Smooth muscle cell (in vitro differentiated cells): ENCODE data around the gene PROKR1. TPM values are rescaled to one million over a fixed set of nuclear protein-coding genes. Genes with fewer than 3 reads are reported as not detected.

Source experiments
- DNase-seq: peaks from one replicate; lab custom pipeline; 2025; ENCODE audit not compliant: unreplicated experiment; lab: John Stamatoyannopoulos, UW
- H2AFZ ChIP-seq: fragments of 200-600 bp; sonication (generic); 2 replicates; pipeline ENCODE4 v1.6.0; 2016; ENCODE audit warnings: antibody characterized with exemption, low read depth, mild to moderate bottlenecking
- H3F3A ChIP-seq: fragments of 200-600 bp; sonication (generic); 2 replicates; pipeline ENCODE4 v1.6.0; 2017; ENCODE audit warnings: antibody characterized with exemption, low read depth
- H3K27ac ChIP-seq: fragments of 200-600 bp; sonication (generic); 2 replicates; pipeline ENCODE4 v1.5.1; 2016; ENCODE audit warnings: low read depth, mild to moderate bottlenecking
- H3K27me3 ChIP-seq: fragments of 200-600 bp; sonication (generic); 2 replicates; pipeline ENCODE4 v1.6.1; 2016; ENCODE audit warnings: low read depth, mild to moderate bottlenecking
- H3K36me3 ChIP-seq: fragments of 200-600 bp; sonication (generic); 2 replicates; pipeline ENCODE4 v1.5.1; 2016; ENCODE audit warnings: low read depth
- H3K4me1 ChIP-seq: fragments of 200-600 bp; sonication (generic); 2 replicates; pipeline ENCODE4 v1.5.1; 2016; ENCODE audit warnings: low read depth
- H3K4me2 ChIP-seq: fragments of 200-600 bp; sonication (generic); 2 replicates; pipeline ENCODE4 v1.6.0; 2016; ENCODE audit warnings: mild to moderate bottlenecking
- H3K4me3 ChIP-seq: fragments of 200-600 bp; sonication (generic); 2 replicates; pipeline ENCODE4 v1.5.1; 2016; ENCODE audit warnings: mild to moderate bottlenecking
- H3K79me2 ChIP-seq: fragments of 200-600 bp; sonication (generic); 2 replicates; pipeline ENCODE4 v1.6.0; 2016; ENCODE audit warnings: low read depth, mild to moderate bottlenecking
- H3K9ac ChIP-seq: fragments of 200-600 bp; sonication (generic); 2 replicates; pipeline ENCODE4 v1.6.0; 2016; ENCODE audit warnings: low read depth
- H3K9me3 ChIP-seq: fragments of 200-600 bp; sonication (generic); replicated peaks from 2 replicates; pipeline ENCODE4 v1.5.1; 2016; ENCODE audit warnings: low read depth
- H4K20me1 ChIP-seq: fragments of 200-600 bp; sonication (generic); 2 replicates; pipeline ENCODE4 v1.6.0; 2016; ENCODE audit warnings: low read depth
- CTCF ChIP-seq: fragments of 200-600 bp; sonication (generic); IDR thresholded peaks from 2 replicates; pipeline ENCODE4 v1.5.1; 2017; ENCODE audit warnings: borderline replicate concordance, mild to moderate bottlenecking, antibody characterized with exemption; ENCODE audit not compliant: insufficient read depth, poor library complexity, severe bottlenecking
- WGBS: methylation state at CpG from one replicate; pipeline ENCODE4 v1.1.7; 2016; ENCODE audit warnings: low lambda C conversion rate; 5-methylcytosine and 5-hydroxymethylcytosine counted together
- polyA plus RNA-seq: library from polyadenylated mRNA; unstranded; fragments of >200 nt; fragmentation: Nextera tagmentation; extraction: Ambion mirVana; gene quantifications from 2 replicates; pipeline ENCODE4 v1.2.1, GENCODE V29; 2016
- total RNA-seq: library from RNA; depleted of rRNA; stranded (reverse); fragments of >200 nt; gene quantifications from 2 replicates; pipeline ENCODE4 v1.2.3, GENCODE V29; 2014

PROKR1 gene
- total and polyA plus RNA-seq, 2 experiments from 2014 or later, result not detected

- no peak for TF ChIP-seq CTCF
- Histone ChIP-seq H3K4me2 (no peak overlapping the region), H3K4me1 (peaks cover 6% of the 10 kb centered on the region), H3K9me3 (no peaks in the 10 kb centered on the region), H3F3A (no peaks in the 10 kb centered on the region), H3K36me3 (no peaks in the 10 kb centered on the region), H3K9ac (no peak overlapping the region), H2AFZ (no peak overlapping the region), H4K20me1 (no peaks in the 10 kb centered on the region), H3K27me3 (no peaks in the 10 kb centered on the region), H3K4me3 (no peak overlapping the region), H3K27ac (no peak overlapping the region), H3K79me2 (no peaks in the 10 kb centered on the region)
- 53% methylated on average over 7 of the region's 7 CpGs for WGBS
- no peak for DNase-seq
These were observed 46.5 kb downstream of the PROKR1 start for GRCh38 chr2:68689553-68690537.

GRCh38 chr2:68690851-68691250, 47.5 kb downstream of the PROKR1 start:
- H3K36me3 ChIP-seq, result no peaks in the 10 kb centered on the region
- peaks cover 6% of the 10 kb centered on the region for H3K4me1 ChIP-seq
- no peaks in the 10 kb centered on the region for H3K9me3 ChIP-seq

GRCh38 chr2:68692511-68692910, 49.1 kb downstream of the PROKR1 start:
- no peaks in the 10 kb centered on the region for H4K20me1 ChIP-seq
- WGBS, result 94% methylated on average over 1 of the region's 1 CpG
- no peak overlapping the region for H3K4me3 ChIP-seq
- H3K9me3 ChIP-seq, result no peaks in the 10 kb centered on the region
- H3K79me2 ChIP-seq, result no peaks in the 10 kb centered on the region
- H3K9ac ChIP-seq, result no peak overlapping the region
- no peaks in the 10 kb centered on the region for H3K36me3 ChIP-seq
- no peak for TF ChIP-seq CTCF
- no peak for DNase-seq
- no peaks in the 10 kb centered on the region for H3F3A ChIP-seq
- H3K4me1 ChIP-seq, result peaks cover 6% of the 10 kb centered on the region
- H3K4me2 ChIP-seq, result no peak overlapping the region
- no peak overlapping the region for H2AFZ ChIP-seq
- H3K27me3 ChIP-seq, result no peaks in the 10 kb centered on the region
- no peak overlapping the region for H3K27ac ChIP-seq

More at GRCh38 chr2:68690851-68691250, 47.5 kb downstream of the PROKR1 start:
- Histone ChIP-seq H3K4me2 (no peak overlapping the region), H3K27me3 (no peaks in the 10 kb centered on the region), H3K79me2 (no peaks in the 10 kb centered on the region), H3F3A (no peaks in the 10 kb centered on the region), H3K4me3 (no peak overlapping the region), H3K27ac (no peak overlapping the region), H2AFZ (no peak overlapping the region), H4K20me1 (no peaks in the 10 kb centered on the region), H3K9ac (no peak overlapping the region)
- 86% methylated on average over 3 of the region's 3 CpGs for WGBS
- DNase-seq, result no peak
- no peak for TF ChIP-seq CTCF
